ENCODE data around the gene GSE1. TPM values are rescaled to one million over a fixed set of nuclear protein-coding genes. Genes with fewer than 3 reads are reported as not detected.

GSE1 gene
- total and polyA plus RNA-seq, 9 of the 15 experiments (the other 6 are each of a cell fraction or from before 2014, with no cell fraction given): 12.2 to 244 (median 57.9) TPM

DNA sequence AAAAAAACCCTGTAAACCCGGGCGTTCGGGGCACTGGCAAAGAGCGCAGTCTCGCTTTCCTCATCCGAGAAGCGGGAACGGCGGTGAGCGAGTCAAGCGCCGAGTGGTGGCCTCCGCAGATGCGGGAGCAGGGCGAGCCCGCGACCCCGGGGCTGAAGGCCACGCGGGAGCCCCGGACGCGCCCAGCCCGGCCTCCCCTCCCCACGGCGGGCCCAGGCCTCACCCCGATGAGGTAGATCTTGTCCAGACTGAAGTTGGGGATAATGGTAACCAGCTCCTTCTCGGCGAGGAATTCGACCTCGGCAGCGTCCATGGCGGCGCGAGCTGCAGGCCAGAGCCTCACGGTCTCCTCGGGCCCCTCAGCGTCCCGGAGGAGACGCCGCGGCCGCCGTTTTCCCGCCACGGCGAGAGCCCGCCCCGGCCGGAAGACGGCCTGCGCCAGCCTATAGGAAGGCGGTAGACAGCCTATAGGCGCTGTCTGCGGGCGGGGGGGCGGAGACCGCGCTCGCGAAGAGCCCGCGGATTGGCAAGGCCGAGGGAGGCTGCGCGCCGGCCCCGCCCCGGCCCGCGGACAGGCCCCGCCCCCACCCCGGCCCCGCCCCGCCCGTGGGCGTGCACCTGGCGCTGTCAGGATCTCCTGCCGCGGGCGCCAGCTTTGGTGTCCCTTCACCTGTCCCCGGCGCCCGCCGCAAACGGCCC is 75.6 kb downstream of the GSE1 start, which contains the start of gene GINS2 (continued):
- TF ChIP-seq SUPT5H (IDR thresholded peaks at IDR 0.05) (peak; percentile 72), ARID4B (CRISPR knock-in tag; IDR thresholded peaks at IDR 0.05) (peak; percentile 81), BACH1 (tag; IDR thresholded peaks at IDR 0.05) (no peak), ZC3H4 (CRISPR knock-in tag; IDR thresholded peaks at IDR 0.05; ENCODE audit: borderline replicate concordance) (no peak), PPARD (CRISPR knock-in tag; IDR thresholded peaks at IDR 0.05) (no peak), ZNF79 (CRISPR knock-in tag; IDR thresholded peaks at IDR 0.05; ENCODE audit: low read depth) (no peak), STAT5A (IDR thresholded peaks at IDR 0.05; ENCODE audit: borderline replicate concordance, low read length) (no peak), HINFP (tag; conservative IDR thresholded peaks at IDR 0.05; ENCODE audit: low read depth) (no peak), MNT (conservative IDR thresholded peaks at IDR 0.05) (peak; percentile 61 to 83; a peak in 3 of 4 replicates), ETS2 (tag; IDR thresholded peaks at IDR 0.05; ENCODE audit: borderline replicate concordance, poor library complexity, severe bottlenecking) (no peak), SAP30 (IDR thresholded peaks at IDR 0.05; ENCODE audit: borderline replicate concordance, insufficient read depth, low read depth, low read length, poor library complexity, severe bottlenecking) (peak; percentile 88), MYC (IDR thresholded peaks at IDR 0.05; ENCODE audit: low read depth, low read length) (peak; percentile 67), MYC (CRISPR knock-in tag; IDR thresholded peaks at IDR 0.05; ENCODE audit: borderline replicate concordance, low read depth) (no peak), CHD2 (IDR thresholded peaks at IDR 0.05; ENCODE audit: low read depth, low read length) (peak; percentile 56)
- TF ChIP-seq, protein P1, sequence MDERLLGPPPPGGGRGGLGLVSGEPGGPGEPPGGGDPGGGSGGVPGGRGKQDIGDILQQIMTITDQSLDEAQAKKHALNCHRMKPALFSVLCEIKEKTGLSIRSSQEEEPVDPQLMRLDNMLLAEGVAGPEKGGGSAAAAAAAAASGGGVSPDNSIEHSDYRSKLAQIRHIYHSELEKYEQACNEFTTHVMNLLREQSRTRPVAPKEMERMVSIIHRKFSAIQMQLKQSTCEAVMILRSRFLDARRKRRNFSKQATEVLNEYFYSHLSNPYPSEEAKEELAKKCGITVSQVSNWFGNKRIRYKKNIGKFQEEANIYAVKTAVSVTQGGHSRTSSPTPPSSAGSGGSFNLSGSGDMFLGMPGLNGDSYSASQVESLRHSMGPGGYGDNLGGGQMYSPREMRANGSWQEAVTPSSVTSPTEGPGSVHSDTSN (CRISPR knock-in tag; IDR thresholded peaks at IDR 0.05; ENCODE audit: low read depth): no peak
- TF ChIP-seq, protein P1 (tag; conservative IDR thresholded peaks at IDR 0.05; ENCODE audit: low read depth): no peak
